HG02623 (cell line): ENCODE results near the gene GRHL3.

ENCODE experiments used
- ATAC-seq: cut with Tn5 transposase; IDR thresholded peaks from one replicate; pipeline ENCODE4 v1.9.1; 2021; ENCODE audit warnings: moderate library complexity; ENCODE audit not compliant: unreplicated experiment

Gene GRHL3

GRCh38 chr1:24292887-24293286 is 26.3 kb upstream of the GRHL3 start:
- ATAC-seq: no peak

DNA sequence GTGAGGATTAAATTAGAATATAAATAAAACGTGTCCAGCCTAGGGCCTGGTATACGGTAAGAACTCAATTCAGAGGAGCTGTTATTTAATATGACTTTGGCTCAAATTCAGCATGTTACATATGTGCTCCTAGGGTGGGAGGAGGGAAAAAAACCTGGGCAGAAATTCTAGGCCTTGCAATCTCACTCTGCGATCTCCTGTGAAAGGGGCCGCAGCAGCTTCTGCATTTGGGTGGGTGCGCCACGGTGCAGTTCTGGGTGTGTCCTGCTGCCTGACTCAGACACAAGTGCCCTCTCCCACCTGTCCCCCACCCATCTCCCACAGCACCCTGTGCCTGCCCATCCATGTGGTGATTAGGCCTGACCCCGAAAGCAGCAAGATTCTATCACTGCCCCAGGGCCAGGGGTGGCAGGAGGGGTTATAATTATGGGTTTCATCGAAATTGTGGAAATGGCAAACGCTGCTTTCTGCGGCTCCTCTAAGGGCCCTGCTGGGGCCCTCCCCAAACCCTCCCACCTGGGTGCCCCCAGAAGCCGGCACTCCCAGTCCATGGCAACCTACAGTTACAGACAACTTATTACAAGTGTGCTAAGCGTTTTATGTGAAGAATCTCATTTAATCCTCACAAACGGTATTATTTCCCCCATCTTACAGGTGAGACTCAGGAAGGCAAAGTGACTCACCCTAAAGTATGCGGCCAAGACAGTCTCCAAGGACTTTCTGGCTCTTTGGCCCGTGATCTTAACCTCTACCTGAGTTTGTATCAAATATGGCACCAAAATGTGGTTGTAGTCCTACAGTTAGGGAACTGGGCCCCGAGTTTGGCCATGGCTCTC is 25.5 kb upstream of the GRHL3 start:
- no peak for ATAC-seq

DNA sequence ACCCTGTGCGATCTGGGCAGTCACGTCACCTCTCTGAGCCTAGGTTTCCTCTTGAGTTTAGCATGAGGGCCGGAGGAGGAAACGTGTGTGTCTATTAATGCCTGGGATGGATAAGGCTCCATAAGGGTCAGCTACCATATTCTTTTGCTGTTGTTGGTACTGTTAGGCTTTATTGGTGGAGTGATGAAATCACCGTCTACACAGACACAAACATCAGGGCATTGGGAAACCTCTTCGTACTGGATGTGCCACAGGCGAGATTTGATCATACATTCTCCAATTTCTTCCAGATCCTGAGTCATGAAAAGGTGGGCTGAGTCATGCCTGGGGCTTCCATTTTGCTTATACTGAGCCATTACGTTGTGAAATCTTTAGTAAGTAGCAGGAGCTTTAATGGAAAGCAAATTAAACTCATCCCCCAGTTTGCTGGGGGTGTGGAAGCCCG is 24.9 kb upstream of the GRHL3 start:
- no peak for ATAC-seq

DNA sequence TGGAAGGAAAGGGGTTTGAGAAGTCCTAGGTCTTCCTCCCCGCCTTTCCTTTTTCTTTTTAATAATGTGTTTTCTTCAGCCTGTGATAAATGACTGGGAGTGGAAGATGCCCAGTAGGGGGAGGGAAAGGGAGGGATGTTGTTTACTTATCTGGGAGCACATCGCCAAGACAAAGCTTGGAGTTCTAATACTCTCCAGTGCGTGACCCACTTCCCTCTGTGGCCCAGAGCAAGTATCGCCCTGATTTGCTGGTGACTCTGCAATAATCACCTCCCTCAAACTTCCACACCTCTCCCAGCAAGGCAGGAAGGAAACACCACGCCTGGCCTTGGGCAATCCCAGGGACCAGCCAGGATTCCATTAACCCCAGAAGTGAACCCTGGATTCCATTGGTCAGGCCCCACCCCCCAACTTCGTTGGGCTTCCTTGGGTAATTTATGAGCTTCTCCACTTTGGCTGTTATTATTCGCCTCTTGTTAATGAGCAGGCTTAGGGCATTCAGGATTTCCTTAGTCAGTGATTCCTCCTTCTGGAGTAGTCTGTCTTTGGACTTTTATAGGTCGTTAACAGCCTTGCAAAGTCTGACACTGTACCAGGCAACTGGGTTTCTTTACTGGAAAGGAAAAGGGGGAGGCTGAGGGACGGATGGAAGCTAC is 24.3 kb upstream of the GRHL3 start:
- ATAC-seq: no peak

DNA sequence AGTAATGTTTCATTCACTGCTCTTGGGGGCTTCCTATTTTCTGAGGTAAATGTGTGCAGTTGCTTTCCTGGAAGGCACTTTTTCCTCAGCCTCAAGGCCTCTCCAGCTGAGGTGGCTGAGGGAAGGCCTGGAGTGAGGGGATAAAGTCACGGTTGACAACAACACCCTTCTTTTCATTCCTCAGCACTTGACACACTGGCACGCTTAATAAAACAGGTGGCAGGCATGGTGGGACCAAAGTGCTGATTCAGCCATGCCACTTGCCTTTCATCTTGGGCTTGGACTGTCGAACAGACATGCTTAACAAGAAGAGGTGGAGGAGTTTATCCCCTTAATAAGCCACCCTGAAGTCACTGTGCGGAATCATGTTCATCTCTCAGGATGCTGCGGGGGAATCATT is 23.6 kb upstream of the GRHL3 start:
- ATAC-seq: no peak

GRCh38 chr1:24297187-24297851 is 21.8 kb upstream of the GRHL3 start:
- ATAC-seq: no peak

GRCh38 chr1:24297852-24298232 is 21.3 kb upstream of the GRHL3 start:
- no peak for ATAC-seq

GRCh38 chr1:24298606-24299005 is 20.6 kb upstream of the GRHL3 start:
- no peak for ATAC-seq

DNA sequence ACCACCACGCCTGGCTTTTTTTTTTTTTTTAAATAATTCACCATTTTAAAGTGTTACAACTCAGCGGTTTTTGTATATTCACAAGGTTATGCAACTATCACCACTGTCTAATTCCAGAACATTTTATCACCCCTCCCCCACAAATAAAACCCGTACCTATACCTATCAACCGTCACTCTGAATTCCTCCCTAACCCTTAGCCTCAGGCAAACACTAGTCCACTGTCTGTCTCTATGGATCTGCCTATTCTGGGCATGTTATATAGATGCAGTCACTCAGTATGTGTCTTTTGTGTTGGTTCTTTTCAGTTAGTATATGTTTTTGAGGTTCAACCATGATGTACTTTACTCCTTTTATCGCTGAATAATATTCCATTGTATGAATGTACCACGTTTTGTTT is 19.3 kb upstream of the GRHL3 start:
- ATAC-seq: no peak

GRCh38 chr1:24300971-24301784 is 18.0 kb upstream of the GRHL3 start:
- ATAC-seq: no peak

GRCh38 chr1:24301785-24302175 is 17.4 kb upstream of the GRHL3 start:
- no peak for ATAC-seq

DNA sequence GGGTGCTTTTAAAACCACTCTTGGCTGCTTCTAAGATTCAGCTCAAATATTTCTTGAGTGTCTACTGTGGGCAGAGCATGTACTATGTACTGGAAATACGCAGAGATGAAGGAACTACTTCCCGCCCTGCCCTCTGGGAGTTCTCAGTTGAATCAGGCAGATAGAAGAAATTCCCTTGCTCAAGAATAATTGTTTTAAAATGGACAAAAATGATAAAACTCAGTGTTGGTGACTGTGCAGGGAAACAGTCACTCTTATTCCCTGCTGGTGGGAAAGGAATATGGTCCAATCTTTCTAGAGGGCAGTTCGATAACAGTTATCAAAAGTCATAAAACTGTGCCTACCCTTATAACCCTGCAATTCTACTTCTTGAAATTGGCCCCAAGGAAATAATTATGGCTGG is 16.9 kb upstream of the GRHL3 start:
- ATAC-seq: no peak

DNA sequence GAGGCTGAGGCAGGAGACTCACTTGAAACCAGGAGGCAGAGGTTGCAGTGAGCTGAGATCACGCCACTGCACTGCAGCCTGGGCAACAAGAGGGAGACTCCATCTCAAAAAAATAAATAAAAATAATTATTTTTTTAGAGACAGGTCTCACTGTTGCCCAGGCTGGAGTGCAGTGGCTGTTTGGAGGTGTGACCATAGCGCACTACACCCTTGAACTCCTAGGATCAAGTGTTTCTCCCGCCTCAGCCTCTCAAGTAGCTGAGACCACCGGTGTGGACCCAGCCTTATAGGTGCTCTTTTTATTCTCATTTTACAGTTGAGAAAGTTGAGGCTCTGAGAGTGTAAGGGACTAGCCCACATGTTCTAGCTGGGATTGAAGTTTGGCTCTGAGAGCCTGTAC is 15.6 kb upstream of the GRHL3 start:
- no peak for ATAC-seq

DNA sequence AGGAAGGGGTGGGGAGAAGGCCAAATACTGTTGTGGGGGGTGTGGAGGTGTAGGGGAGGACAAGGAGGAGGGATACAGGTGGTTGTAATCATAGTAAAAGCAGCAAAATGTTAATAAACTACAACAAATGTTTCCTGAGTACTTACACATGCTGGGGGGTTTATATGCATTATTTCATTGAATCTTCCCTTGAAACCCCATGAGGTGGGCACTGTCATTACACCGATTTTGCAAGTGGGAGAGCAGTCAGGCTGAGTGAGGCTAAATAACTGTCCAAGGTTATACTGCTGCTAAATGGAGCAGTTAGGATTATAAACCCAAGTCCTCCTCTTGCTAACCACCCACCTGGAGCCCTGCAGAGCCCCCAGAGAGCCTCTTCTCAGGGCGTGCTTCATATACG is 14.4 kb upstream of the GRHL3 start:
- no peak for ATAC-seq

DNA sequence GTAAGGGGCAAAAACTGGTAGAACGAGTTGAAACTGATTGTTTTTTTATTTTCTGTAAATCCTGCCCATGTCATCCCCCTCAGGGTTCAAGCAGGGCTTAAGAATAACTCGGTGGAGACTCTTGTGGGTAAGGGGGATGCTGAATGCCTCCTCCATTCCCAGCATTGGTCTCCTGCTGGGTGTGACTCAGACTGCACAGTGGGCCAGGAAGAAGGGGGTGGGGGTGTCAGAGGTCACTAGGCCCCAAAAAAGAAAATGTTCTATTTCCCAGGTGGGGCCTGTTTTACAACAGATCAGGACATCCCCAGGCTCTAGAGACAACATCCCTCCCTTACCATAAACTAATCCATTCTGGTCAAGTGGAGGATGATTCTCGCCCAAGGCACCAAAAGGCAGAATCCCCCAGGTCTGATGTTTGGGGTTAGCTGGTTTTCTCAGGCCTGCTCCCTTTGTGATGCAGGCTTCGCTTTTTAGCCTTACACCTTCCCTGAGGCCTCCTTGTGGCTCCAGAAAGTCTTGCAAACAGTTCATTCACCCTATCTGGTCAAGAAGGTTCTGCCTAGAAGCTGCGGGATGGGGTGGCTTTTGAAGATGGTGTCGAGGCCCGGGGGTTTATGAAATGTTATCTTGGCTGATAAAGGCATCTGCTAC is 10.7 kb upstream of the GRHL3 start:
- no peak for ATAC-seq

GRCh38 chr1:24309762-24310485 is 9.2 kb upstream of the GRHL3 start:
- no peak for ATAC-seq

- no peak for ATAC-seq
These were observed 7.9 kb upstream of the GRHL3 start for GRCh38 chr1:24311234-24311633.

GRCh38 chr1:24311741-24312140 is 7.4 kb upstream of the GRHL3 start:
- no peak for ATAC-seq

DNA sequence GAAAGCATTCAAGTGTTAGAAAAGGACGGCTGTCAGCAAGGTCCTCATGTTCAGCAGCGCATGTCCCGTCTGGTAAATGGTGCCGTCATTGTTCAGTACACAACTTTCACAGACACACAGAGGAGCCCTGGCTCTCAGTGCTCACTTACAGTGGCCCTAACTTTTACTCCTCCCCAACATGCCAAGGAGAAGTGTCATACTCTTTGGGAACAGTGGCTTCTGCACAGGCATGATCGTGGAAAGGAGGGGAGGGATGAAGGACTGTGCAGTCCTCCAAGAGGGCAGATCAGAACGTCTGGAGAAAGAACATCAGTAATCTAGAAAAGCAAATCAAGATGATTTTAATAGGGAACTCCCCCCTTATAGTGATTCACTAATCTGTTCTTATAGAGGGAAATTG is 3.8 kb upstream of the GRHL3 start:
- no peak for ATAC-seq

- ATAC-seq: no peak
These were observed 2.5 kb upstream of the GRHL3 start for GRCh38 chr1:24316645-24317044.
